Colonic mucosa (tissue), 4 donors: ENCODE data around the gene PLAGL2. TPM values are rescaled to one million over a fixed set of nuclear protein-coding genes. Genes with fewer than 3 reads are reported as not detected.

ENCODE experiments used
- DNase-seq: peaks from one replicate; pipeline ENCODE4 v3.0.0-alpha.2; 2020
- H3K27ac ChIP-seq: fragments of 200-600 bp; one replicate; pipeline ENCODE4 v1.8.0; 2021
- H3K27me3 ChIP-seq: fragments of 200-600 bp; one replicate; pipeline ENCODE4 v1.8.0; 2021
- H3K36me3 ChIP-seq: fragments of 200-600 bp; one replicate; pipeline ENCODE4 v1.8.0; 2021
- H3K4me1 ChIP-seq: fragments of 200-600 bp; one replicate; pipeline ENCODE4 v1.8.0; 2021; ENCODE audit warnings: mild to moderate bottlenecking
- H3K4me3 ChIP-seq: fragments of 200-600 bp; one replicate; pipeline ENCODE4 v1.8.0; 2021
- H3K9ac ChIP-seq, 2 donors: one replicate each; pipeline ENCODE4 v1.7.0; 2013; ENCODE audit warnings: control low read depth in 2 of 2, low read depth in 2 of 2, low read length in 2 of 2
- H3K9me3 ChIP-seq: fragments of 200-600 bp; one replicate; pipeline ENCODE4 v1.8.0; 2021
- CTCF ChIP-seq: fragments of 200-600 bp; IDR thresholded peaks from one replicate; pipeline ENCODE4 v1.8.0; 2022; ENCODE audit warnings: antibody characterized with exemption, mild to moderate bottlenecking
- intact Hi-C: fragments of 100-400 bp; cut with DNase I; formaldehyde crosslinking; loops from one replicate; pipeline ENCODE4 v1.14.1; 2022
- total RNA-seq, 2 donors: library from RNA; stranded (reverse); fragmentation: NEBNext Ultra II Directional in 1 of 2; extraction: Animal tissue kit (Norgen Biotek cat#: 25700) in 1 of 2; gene quantifications; one replicate each; pipeline ENCODE4 v1.2.1, GENCODE V29; 2021
- donor health status: healthy.
- donor health status: DM: no; HTN: no; CAD: no.
- donor health status: DM: no; HTN: no; CAD: no.

The PLAGL2 gene
- total RNA-seq, 2 donors from 2014 or later: 17.7 to 18.6 TPM

GRCh38 chr20:32155017-32155981 lies 52.2 kb downstream of the PLAGL2 start:
- H3K4me3 ChIP-seq: no peak overlapping the region
- H3K4me1 ChIP-seq: no peaks in the 10 kb centered on the region
- TF ChIP-seq CTCF: no peak
- H3K27ac ChIP-seq: peak overlapping the region; percentile 19
- H3K9me3 ChIP-seq: no peaks in the 10 kb centered on the region
- peak overlapping the region in 1 of 2 donors; percentile 40 for H3K9ac ChIP-seq
- DNase-seq: peak; percentile 67
- peaks cover 1% of the 10 kb centered on the region for H3K36me3 ChIP-seq
- no peaks in the 10 kb centered on the region for H3K27me3 ChIP-seq
- intact Hi-C loops: no loop called here

- TF ChIP-seq CTCF: no peak
- intact Hi-C loops: no loop called here
- Histone ChIP-seq H3K27ac (no peak overlapping the region), H3K4me3 (no peak overlapping the region), H3K9ac (no peak overlapping the region), H3K36me3 (no peaks in the 10 kb centered on the region), H3K9me3 (no peaks in the 10 kb centered on the region), H3K4me1 (no peaks in the 10 kb centered on the region), H3K27me3 (no peaks in the 10 kb centered on the region)
- no peak for DNase-seq
Observed at GRCh38 chr20:32153771-32154170, 53.8 kb downstream of the PLAGL2 start.

GRCh38 chr20:32153156-32153665 lies 54.3 kb downstream of the PLAGL2 start:
- no peaks in the 10 kb centered on the region for H3K9me3 ChIP-seq
- H3K27me3 ChIP-seq: no peaks in the 10 kb centered on the region
- intact Hi-C loops: no loop called here
- TF ChIP-seq CTCF: no peak
- no peak overlapping the region for H3K4me3 ChIP-seq
- H3K9ac ChIP-seq: no peak overlapping the region
- no peaks in the 10 kb centered on the region for H3K4me1 ChIP-seq
- DNase-seq: no peak
- H3K36me3 ChIP-seq: no peaks in the 10 kb centered on the region
- H3K27ac ChIP-seq: no peak overlapping the region

GRCh38 chr20:32152421-32153155 lies 55.0 kb downstream of the PLAGL2 start:
- H3K27ac ChIP-seq: no peak overlapping the region
- intact Hi-C loops: no loop called here
- no peaks in the 10 kb centered on the region for H3K36me3 ChIP-seq
- H3K9ac ChIP-seq: no peak overlapping the region
- DNase-seq: peak; percentile 27
- H3K27me3 ChIP-seq: no peaks in the 10 kb centered on the region
- no peak for TF ChIP-seq CTCF
- H3K4me1 ChIP-seq: no peaks in the 10 kb centered on the region
- no peaks in the 10 kb centered on the region for H3K9me3 ChIP-seq
- no peak overlapping the region for H3K4me3 ChIP-seq

- Histone ChIP-seq H3K36me3 (no peaks in the 10 kb centered on the region), H3K4me3 (no peak overlapping the region), H3K9me3 (no peaks in the 10 kb centered on the region), H3K4me1 (no peaks in the 10 kb centered on the region), H3K27ac (no peak overlapping the region), H3K27me3 (no peaks in the 10 kb centered on the region), H3K9ac (no peak overlapping the region)
- intact Hi-C loops: no loop called here
- no peak for TF ChIP-seq CTCF
- DNase-seq: no peak
Observed at GRCh38 chr20:32150291-32150848, 57.2 kb downstream of the PLAGL2 start.
